T-helper 1 cell treated with Interleukin-12 subunit alpha and Interleukin-12 subunit beta and Interleukin-4 antibody, amounts not matched to agents 30 μg/mL and 1 μg/mL, for 36 hours (primary cell): Measurements from ENCODE around the gene TENM3.

Experiments
- H3K27ac Mint-ChIP-seq: one replicate; pipeline ENCODE4 v1.8.0; 2021; ENCODE audit warnings: mild to moderate bottlenecking, mixed read lengths
- H3K27me3 Mint-ChIP-seq: one replicate; pipeline ENCODE4 v1.8.0; 2021; ENCODE audit warnings: low read depth, mixed read lengths
- H3K36me3 Mint-ChIP-seq: one replicate; pipeline ENCODE4 v1.8.0; 2021; ENCODE audit warnings: low read depth, mixed read lengths
- H3K4me1 Mint-ChIP-seq: one replicate; pipeline ENCODE4 v1.8.0; 2021; ENCODE audit warnings: low read depth, mixed read lengths
- H3K4me3 Mint-ChIP-seq: one replicate; pipeline ENCODE4 v1.8.0; 2021; ENCODE audit warnings: mild to moderate bottlenecking, moderate library complexity, mixed read lengths
- H3K9me3 Mint-ChIP-seq: one replicate; pipeline ENCODE4 v1.8.0; 2021; ENCODE audit warnings: mixed read lengths

The TENM3 gene

DNA sequence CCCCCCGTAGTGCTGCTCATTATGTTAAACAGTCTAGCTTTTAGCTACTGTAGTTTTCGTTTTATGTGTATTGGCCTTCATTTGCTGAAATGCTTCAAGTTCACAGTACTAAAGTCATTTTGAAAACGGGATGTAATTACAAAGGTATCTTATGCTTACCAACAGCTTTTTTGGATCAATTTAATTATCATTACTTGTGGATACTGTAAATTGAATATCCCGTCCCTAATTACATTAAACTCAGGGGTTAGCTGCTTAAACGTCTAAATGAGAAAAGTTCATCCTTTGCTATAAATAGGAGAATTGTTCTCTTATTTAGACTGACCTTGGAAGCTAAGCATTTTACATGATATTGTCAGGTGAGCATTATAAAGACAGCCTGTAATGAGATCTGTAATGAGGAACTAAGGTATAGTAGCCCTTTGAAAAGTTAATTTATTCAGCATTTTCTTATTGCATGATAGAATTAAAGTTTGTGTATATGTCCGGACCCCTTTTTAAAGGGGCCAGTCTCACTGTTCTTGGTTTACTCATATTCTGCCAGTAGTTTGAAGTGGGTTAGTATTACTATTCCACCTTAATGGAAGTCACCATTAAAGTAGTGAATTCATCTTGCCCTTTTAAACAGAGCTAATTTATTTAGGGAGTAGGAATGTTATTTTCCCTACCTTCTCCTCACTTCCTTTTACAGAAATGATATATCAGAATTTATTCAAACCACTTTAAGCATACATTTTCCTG, 252.6 kb downstream of the TENM3 start:
- peaks cover 7% of the 10 kb centered on the region for H3K27me3 Mint-ChIP-seq
- no peak overlapping the region for H3K4me3 Mint-ChIP-seq
- H3K4me1 Mint-ChIP-seq, result peaks cover 6% of the 10 kb centered on the region
- no peak overlapping the region for H3K27ac Mint-ChIP-seq
- H3K9me3 Mint-ChIP-seq, result no peaks in the 10 kb centered on the region
- H3K36me3 Mint-ChIP-seq, result no peaks in the 10 kb centered on the region

DNA sequence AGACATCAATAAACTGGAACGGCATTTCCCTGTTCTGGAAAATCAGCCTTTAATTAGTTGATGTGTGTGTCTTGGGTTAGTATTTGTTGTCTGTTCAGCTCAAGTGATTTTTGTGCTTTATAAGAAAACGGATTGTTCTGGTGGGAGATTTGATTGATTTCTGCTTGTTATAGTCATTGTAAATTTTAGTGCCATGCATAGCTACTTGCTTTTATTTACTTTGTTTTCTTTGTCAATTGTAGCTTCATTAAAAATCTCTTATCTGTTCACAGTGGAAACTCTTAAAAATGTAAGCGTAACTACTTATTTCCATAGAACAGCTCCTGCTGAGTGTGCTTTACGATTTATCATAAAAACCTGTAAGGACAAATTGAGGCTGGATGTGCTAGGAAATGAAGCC, 253.2 kb downstream of the TENM3 start:
- no peaks in the 10 kb centered on the region for H3K36me3 Mint-ChIP-seq
- H3K27ac Mint-ChIP-seq, result no peak overlapping the region
- H3K4me3 Mint-ChIP-seq, result no peak overlapping the region
- H3K9me3 Mint-ChIP-seq, result no peaks in the 10 kb centered on the region
- H3K4me1 Mint-ChIP-seq, result peaks cover 6% of the 10 kb centered on the region
- H3K27me3 Mint-ChIP-seq, result peaks cover 7% of the 10 kb centered on the region

DNA sequence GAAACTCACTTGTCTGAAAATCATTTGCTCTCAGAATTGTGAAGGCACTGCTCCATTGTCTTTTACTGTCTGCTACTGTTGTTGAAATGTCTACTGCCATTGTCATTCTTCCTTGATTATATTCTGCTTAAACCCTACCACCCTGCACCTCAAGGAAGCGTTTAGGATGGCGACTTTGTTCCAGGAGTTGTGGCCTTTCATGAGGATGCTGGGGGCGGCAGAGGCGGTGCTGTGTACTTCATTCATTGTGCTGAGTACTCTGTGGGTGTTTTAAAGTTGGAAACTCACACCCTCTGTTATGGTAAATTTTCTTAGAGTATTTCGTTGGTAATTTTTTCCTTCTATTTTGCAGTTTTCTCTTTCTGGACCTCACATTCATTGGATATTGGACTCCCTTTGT, 258.9 kb downstream of the TENM3 start:
- Mint-ChIP-seq H3K4me1 (no peaks in the 10 kb centered on the region), H3K27me3 (no peaks in the 10 kb centered on the region), H3K9me3 (no peaks in the 10 kb centered on the region), H3K36me3 (no peaks in the 10 kb centered on the region), H3K4me3 (no peak overlapping the region), H3K27ac (no peak overlapping the region)

DNA sequence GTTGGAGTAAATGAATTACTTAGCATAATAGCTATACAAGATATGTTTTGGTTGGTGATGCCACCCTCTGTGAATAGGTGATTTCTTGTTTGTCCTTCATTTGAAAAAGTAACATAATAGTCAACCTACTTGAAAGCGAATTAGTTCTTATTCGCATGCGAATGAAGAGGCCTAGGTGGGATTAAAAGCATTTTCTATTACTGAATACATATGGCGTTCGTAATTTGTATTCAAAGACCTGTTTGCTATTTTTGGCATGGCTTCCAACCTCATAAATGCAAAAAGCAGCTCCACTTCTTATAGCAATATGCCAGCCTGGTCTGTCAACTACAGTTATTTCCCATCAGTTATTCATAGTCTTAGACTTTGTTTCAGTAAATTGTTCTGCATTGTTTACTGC, 261.3 kb downstream of the TENM3 start:
- Mint-ChIP-seq H3K9me3 (no peaks in the 10 kb centered on the region), H3K4me3 (no peak overlapping the region), H3K36me3 (no peaks in the 10 kb centered on the region), H3K4me1 (no peaks in the 10 kb centered on the region), H3K27me3 (no peaks in the 10 kb centered on the region), H3K27ac (no peak overlapping the region)

DNA sequence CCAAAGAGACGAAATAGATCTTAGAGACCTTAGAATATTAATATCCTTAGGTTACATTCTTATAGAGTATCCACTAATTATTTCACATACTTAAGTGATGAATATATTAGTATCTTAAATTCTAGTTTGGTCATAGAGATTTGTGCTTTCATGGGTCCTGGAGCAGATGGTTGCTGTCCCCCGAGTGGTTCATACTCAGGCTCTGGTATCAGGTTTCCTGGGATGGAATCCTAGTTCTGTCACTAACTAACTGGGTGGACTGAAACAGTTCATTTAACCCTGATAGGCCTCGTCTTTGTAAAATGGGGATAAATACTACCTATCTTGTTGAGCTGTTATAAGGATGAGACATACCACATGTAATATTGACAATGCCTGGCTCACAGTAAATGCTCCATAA, 264.6 kb downstream of the TENM3 start:
- H3K4me3 Mint-ChIP-seq, result no peak overlapping the region
- no peaks in the 10 kb centered on the region for H3K36me3 Mint-ChIP-seq
- H3K4me1 Mint-ChIP-seq, result no peaks in the 10 kb centered on the region
- no peaks in the 10 kb centered on the region for H3K9me3 Mint-ChIP-seq
- H3K27ac Mint-ChIP-seq, result no peak overlapping the region
- H3K27me3 Mint-ChIP-seq, result no peaks in the 10 kb centered on the region

DNA sequence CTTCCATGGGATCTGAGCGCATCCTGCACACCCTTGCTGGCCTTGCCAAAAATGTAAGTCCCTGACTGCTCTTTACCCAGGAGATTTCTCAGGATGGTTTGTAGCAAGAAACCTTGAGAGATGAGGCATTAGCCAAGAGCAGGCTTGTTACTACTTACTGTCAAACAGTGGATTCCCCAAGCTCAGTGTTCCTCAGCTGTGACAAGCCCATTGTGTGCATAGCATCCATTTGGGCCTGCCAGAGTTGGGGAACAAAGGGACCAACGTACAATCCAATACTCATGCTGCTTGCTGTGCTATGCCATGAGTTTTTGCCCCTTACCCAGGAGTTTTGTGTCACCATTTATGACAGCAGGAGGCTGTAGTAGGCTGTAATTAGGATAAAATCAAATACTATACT, 267.6 kb downstream of the TENM3 start:
- Mint-ChIP-seq H3K27me3 (no peaks in the 10 kb centered on the region), H3K36me3 (no peaks in the 10 kb centered on the region), H3K4me1 (no peaks in the 10 kb centered on the region), H3K27ac (no peak overlapping the region), H3K4me3 (no peak overlapping the region), H3K9me3 (no peaks in the 10 kb centered on the region)

DNA sequence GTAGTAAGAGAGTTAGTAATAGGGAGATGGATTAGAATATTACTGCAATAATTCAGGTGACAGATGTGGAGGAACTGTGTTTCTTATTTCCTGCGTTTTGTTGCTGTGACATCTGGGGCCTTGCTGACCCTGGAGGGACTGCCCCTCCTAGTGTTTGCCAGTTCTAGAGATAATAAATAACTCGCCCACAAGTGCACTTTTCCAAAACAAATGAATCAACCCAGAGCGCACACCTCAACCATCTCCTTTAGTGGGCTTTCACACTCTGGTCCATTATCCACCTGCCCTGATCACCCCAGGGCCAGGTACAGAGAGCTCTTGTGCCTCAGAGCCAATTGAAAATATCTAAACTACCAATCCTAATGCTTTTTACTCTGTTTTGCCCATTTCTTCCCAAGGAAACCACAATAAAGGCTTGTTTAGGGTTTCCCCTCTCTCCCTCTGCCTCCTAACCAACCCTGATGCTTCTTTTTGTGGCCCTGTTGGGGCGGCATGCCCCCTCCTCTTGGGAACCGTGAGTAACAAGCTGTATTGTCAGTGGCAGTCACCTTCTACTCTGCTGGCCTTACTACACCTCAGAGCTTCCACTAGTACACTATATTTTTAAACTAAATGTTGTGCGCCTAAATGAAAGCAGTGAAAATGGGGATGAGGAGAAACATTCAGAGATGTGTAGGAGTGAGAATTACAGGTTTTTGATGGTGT, 270.5 kb downstream of the TENM3 start:
- Mint-ChIP-seq H3K27ac (no peak overlapping the region), H3K27me3 (no peaks in the 10 kb centered on the region), H3K36me3 (no peaks in the 10 kb centered on the region), H3K9me3 (no peaks in the 10 kb centered on the region), H3K4me1 (no peaks in the 10 kb centered on the region), H3K4me3 (no peak overlapping the region)

DNA sequence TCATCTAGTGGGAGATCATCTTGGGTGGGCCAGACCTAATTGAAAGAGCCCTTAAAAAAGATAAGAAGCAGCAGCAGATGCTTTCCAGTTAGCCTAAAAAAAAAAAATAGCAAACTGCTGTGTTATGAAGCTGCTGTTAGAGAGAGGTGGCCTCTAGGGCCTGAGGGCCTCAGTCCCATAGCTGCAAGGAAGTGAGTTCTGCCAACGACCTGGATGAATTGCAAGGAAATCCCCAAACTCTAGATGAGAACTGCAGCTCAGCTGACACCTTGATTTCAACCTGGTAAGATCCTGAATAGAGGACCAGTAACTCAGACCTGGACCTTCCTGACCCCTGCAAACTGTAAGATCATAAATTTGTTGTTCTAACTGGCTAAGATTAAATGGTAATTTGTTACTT, 275.2 kb downstream of the TENM3 start:
- H3K36me3 Mint-ChIP-seq, result no peaks in the 10 kb centered on the region
- H3K27ac Mint-ChIP-seq, result no peak overlapping the region
- H3K4me3 Mint-ChIP-seq, result no peak overlapping the region
- peaks cover 3% of the 10 kb centered on the region for H3K27me3 Mint-ChIP-seq
- H3K4me1 Mint-ChIP-seq, result no peaks in the 10 kb centered on the region
- H3K9me3 Mint-ChIP-seq, result no peaks in the 10 kb centered on the region

DNA sequence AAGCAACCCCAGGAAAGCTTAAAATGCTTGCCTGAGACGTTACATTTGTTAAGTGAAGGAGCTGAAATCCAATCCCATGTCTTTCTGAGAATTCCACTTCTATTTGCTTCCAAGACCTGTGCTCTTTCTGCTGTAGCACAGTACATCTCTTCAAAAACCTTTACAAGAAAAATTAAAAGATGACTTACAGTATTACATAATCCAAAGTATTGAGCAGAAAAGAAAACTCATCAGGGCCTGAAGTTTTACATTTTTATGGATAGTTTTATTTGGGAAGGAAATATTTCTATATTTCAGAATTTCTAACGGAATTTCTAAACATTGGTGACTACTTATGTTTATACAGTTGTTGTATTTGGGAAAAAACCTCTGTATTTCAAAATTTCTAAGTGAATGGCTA, 276.3 kb downstream of the TENM3 start:
- no peaks in the 10 kb centered on the region for H3K36me3 Mint-ChIP-seq
- H3K27ac Mint-ChIP-seq, result no peak overlapping the region
- peaks cover 3% of the 10 kb centered on the region for H3K27me3 Mint-ChIP-seq
- no peak overlapping the region for H3K4me3 Mint-ChIP-seq
- no peaks in the 10 kb centered on the region for H3K4me1 Mint-ChIP-seq
- H3K9me3 Mint-ChIP-seq, result no peaks in the 10 kb centered on the region

DNA sequence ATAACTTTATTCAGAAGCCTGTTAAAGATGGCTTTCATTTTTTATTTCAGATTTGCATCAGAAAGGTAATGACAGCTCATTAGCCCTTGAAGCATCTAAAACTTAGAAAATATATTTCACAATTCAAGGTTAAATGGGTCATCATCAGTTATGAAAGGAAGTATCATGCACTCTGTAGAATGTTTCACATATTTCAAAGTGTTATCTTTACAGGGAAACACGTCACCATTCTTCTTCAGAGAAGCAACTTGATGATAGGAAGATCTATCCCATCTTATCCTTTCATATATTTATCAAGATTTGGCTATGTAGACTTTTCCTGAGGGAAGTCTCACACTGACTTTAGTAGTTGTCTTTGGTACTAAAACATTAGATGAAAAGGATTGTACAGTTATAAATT, 277.8 kb downstream of the TENM3 start:
- Mint-ChIP-seq H3K27me3 (peaks cover 3% of the 10 kb centered on the region), H3K4me1 (no peaks in the 10 kb centered on the region), H3K36me3 (no peaks in the 10 kb centered on the region)

DNA sequence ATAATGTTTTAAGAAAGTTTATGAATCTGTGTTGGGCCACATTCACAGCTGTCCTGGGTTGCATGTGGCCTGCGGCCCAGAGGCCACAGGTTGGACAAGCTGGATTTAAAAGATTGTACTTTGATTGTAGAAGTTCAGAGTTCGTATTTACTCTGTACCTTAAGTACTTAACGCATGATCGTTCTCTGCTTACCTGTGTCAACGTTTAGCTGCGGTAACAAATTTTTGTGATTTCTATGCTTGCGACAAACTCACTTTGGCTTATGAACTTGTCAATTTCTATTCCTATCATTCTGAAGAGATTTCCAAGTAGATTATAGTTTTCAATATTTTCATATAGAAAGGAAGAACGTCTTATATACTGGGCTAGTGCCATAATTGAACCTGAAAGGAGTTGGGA, 285.6 kb downstream of the TENM3 start:
- H3K4me1 Mint-ChIP-seq, result no peaks in the 10 kb centered on the region
- H3K9me3 Mint-ChIP-seq, result no peaks in the 10 kb centered on the region
- H3K4me3 Mint-ChIP-seq, result no peak overlapping the region
- H3K27ac Mint-ChIP-seq, result no peak overlapping the region
- no peaks in the 10 kb centered on the region for H3K36me3 Mint-ChIP-seq
- no peaks in the 10 kb centered on the region for H3K27me3 Mint-ChIP-seq

More for the DNA sequence above, 277.8 kb downstream of the TENM3 start:
- H3K27ac Mint-ChIP-seq, result no peak overlapping the region
- H3K9me3 Mint-ChIP-seq, result no peaks in the 10 kb centered on the region
- no peak overlapping the region for H3K4me3 Mint-ChIP-seq

DNA sequence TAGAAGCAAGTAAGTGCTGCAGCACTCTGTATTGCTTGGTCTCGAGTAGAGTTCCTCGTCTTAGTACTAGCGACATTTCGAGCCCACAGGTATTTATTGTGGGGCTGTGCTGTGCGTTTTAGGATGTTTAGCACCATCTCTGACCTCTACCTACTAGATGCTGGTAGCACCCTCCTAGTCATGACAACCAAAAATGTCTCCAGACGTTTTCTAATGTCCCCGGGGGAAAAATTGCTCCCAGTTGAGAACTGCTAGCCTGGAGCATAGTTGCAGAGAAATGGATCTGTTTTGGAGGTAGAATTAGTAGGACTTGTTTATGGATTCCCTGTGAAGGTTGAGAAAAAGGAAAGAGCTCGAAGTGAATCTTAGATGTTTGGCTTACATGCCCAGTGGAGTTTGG, 287.2 kb downstream of the TENM3 start:
- Mint-ChIP-seq H3K4me3 (no peak overlapping the region), H3K9me3 (no peaks in the 10 kb centered on the region), H3K27ac (no peak overlapping the region), H3K4me1 (no peaks in the 10 kb centered on the region), H3K27me3 (no peaks in the 10 kb centered on the region), H3K36me3 (no peaks in the 10 kb centered on the region)

DNA sequence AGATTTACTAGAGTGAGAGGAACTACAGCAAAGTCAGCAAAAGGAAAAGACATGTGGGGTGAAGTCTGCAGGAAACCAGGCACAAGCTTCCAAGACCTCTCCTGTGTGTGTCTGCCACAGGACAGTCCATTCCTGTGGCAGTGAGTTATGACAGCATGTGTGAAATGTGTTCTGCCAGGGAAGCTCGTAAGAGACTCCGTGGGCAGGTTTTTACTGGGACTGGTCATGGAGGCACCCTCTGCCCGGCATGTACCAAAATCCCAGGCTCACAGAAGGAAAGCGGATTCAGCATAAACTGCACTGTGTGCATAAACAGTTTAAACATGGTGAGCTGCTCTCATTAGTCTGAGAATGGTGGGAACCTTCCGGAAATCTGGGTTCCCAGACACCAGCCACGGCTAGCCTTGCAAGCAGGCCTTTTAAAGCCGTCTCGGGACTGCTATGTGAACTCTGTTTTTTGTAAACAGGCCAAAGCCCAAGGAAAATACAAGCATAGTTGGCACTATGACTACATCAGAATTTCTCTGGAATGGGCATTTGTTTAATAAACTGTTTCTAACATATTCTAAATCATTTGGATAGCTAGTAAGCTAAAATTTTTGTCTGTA, 288.5 kb downstream of the TENM3 start:
- no peaks in the 10 kb centered on the region for H3K4me1 Mint-ChIP-seq
- H3K9me3 Mint-ChIP-seq, result no peaks in the 10 kb centered on the region
- H3K27me3 Mint-ChIP-seq, result no peaks in the 10 kb centered on the region
- no peaks in the 10 kb centered on the region for H3K36me3 Mint-ChIP-seq
- H3K27ac Mint-ChIP-seq, result no peak overlapping the region
- H3K4me3 Mint-ChIP-seq, result no peak overlapping the region

DNA sequence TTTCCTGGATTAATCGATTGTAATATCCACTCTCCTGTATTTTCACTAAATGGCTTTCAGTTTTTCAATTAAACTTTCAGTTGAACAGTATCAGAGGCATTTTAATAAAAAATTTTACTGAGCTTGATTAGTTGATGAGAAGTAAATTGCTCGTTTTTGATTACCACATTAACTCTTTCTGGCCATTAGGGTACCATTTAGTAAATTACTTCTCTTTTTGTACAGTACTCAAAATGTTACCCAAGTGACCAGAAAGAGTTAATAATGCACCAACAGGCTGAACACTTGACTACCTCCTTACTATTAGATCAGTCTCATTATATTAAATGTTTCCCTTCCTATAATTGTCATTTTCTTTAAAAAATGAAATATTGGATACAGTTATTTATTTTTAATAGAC, 289.2 kb downstream of the TENM3 start:
- H3K36me3 Mint-ChIP-seq, result no peaks in the 10 kb centered on the region
- no peaks in the 10 kb centered on the region for H3K9me3 Mint-ChIP-seq
- H3K27me3 Mint-ChIP-seq, result no peaks in the 10 kb centered on the region
- H3K27ac Mint-ChIP-seq, result no peak overlapping the region
- H3K4me1 Mint-ChIP-seq, result no peaks in the 10 kb centered on the region
- no peak overlapping the region for H3K4me3 Mint-ChIP-seq

DNA sequence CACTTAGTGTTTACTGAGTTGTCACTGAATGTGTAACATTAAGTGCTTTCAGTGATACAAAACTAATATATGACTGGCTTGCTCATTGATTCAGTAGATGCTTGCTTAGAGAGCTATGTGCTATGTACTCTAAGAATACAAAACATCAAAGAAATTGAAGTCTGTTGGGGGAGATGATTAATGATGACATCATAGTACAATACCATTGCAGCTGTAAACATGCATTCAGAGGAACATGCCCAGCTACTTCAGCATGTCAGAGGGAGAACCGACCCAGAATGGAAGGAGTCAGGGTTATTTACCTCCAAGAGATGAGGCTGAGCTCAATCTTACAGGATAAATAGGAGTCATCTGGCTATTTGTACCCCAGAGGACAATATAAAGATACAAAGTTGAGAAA, 290.8 kb downstream of the TENM3 start:
- H3K9me3 Mint-ChIP-seq, result no peaks in the 10 kb centered on the region
- H3K36me3 Mint-ChIP-seq, result no peaks in the 10 kb centered on the region
- no peak overlapping the region for H3K27ac Mint-ChIP-seq
- H3K4me1 Mint-ChIP-seq, result no peaks in the 10 kb centered on the region
- H3K27me3 Mint-ChIP-seq, result no peaks in the 10 kb centered on the region
- H3K4me3 Mint-ChIP-seq, result no peak overlapping the region
